ENCODE results near the gene DDOST.

DNA sequence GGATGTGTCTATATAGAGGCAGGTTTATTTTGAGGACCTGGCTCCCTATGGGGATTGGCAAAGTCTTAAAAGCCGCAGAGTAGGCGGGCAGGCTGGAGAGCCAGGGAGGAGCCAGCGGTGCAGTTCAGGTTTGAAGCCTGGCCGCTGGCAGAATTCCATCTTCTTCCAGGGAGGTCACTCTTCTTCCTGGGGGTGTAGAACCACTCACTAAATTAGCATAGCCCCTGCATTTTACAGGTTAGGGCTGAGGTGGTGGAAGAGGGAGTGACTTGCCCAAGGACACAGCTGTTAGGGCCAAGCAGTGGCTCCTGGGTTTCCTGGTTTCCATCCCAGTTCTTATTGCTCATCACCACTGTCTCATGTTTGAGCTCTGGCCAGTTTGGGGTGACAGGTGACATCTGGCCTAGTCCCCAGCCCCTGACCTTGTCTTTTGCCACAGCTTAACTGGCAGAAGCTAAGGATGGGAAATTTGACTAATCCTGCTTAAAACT, 26.5 kb downstream of the DDOST start:
- TF ChIP-seq CTCF (optimal IDR thresholded peaks at IDR 0.05 in 1 of 3, IDR thresholded peaks at IDR 0.05 in 1 of 3, conservative IDR thresholded peaks at IDR 0.05 in 1 of 3; ENCODE audit: extremely low read depth in 1 of 3, insufficient read depth in 2 of 3, low read length in 3 of 3) (no peak), EZH2 (IDR thresholded peaks at IDR 0.05; ENCODE audit: low read length) (no peak)

Measured in keratinocyte (primary cell).